Ishikawa (cell line): ENCODE results near the gene AHI1.

Experiments used
- CEBPB ChIP-seq: IDR thresholded peaks from 2 replicates; pipeline ENCODE4 v1.6.1; 2012
- CREB1 ChIP-seq: IDR thresholded peaks from 2 replicates; pipeline ENCODE4 v1.6.1; 2012; ENCODE audit warnings: low read depth
- EGR1 ChIP-seq: IDR thresholded peaks from 2 replicates; pipeline ENCODE4 v1.6.1; 2012
- EP300 ChIP-seq: IDR thresholded peaks from 2 replicates; pipeline ENCODE4 v1.6.1; 2012; ENCODE audit warnings: borderline replicate concordance
- FOXM1 ChIP-seq: IDR thresholded peaks from 2 replicates; pipeline ENCODE4 v1.6.1; 2012; ENCODE audit warnings: low read depth, borderline replicate concordance
- NFIC ChIP-seq: IDR thresholded peaks from 2 replicates; pipeline ENCODE4 v1.6.1; 2012
- RAD21 ChIP-seq: IDR thresholded peaks from 2 replicates; pipeline ENCODE4 v1.6.1; 2012; ENCODE audit warnings: low read depth
- TAF1 ChIP-seq: IDR thresholded peaks from 2 replicates; pipeline ENCODE4 v1.6.1; 2012; ENCODE audit warnings: low read depth, mild to moderate bottlenecking
- TCF12 ChIP-seq: IDR thresholded peaks from 2 replicates; pipeline ENCODE4 v1.6.1; 2012; ENCODE audit warnings: low read depth
- TEAD4 ChIP-seq: IDR thresholded peaks from 2 replicates; pipeline ENCODE4 v1.6.1; 2012
- USF1 ChIP-seq: IDR thresholded peaks from 2 replicates; pipeline ENCODE4 v1.6.1; 2012
- YY1 ChIP-seq: IDR thresholded peaks from 2 replicates; pipeline ENCODE4 v1.6.1; 2012; ENCODE audit warnings: low read depth
- ZBTB7A ChIP-seq: IDR thresholded peaks from 2 replicates; pipeline ENCODE4 v1.6.1; 2012; ENCODE audit warnings: low read depth
- TF ChIP-seq, protein P1 (sequence below): IDR thresholded peaks from 2 replicates; pipeline ENCODE4 v1.6.1; 2012; ENCODE audit warnings: low read depth, mild to moderate bottlenecking
- TF ChIP-seq, protein P2 (sequence below): IDR thresholded peaks from 2 replicates; pipeline ENCODE4 v1.6.1; 2012

Gene AHI1

GRCh38 chr6:135254471-135254870 is 243.1 kb downstream of the AHI1 start:
- no peak for TF ChIP-seq CREB1
- no peak for TF ChIP-seq TCF12
- TF ChIP-seq CEBPB, result no peak
- TF ChIP-seq EP300, result no peak
- TF ChIP-seq FOXM1, result no peak
- TF ChIP-seq NFIC, result no peak
- TF ChIP-seq TEAD4, result no peak
- TF ChIP-seq ZBTB7A, result no peak

GRCh38 chr6:135251498-135252441 is 245.8 kb downstream of the AHI1 start:
- TF ChIP-seq, protein P1, sequence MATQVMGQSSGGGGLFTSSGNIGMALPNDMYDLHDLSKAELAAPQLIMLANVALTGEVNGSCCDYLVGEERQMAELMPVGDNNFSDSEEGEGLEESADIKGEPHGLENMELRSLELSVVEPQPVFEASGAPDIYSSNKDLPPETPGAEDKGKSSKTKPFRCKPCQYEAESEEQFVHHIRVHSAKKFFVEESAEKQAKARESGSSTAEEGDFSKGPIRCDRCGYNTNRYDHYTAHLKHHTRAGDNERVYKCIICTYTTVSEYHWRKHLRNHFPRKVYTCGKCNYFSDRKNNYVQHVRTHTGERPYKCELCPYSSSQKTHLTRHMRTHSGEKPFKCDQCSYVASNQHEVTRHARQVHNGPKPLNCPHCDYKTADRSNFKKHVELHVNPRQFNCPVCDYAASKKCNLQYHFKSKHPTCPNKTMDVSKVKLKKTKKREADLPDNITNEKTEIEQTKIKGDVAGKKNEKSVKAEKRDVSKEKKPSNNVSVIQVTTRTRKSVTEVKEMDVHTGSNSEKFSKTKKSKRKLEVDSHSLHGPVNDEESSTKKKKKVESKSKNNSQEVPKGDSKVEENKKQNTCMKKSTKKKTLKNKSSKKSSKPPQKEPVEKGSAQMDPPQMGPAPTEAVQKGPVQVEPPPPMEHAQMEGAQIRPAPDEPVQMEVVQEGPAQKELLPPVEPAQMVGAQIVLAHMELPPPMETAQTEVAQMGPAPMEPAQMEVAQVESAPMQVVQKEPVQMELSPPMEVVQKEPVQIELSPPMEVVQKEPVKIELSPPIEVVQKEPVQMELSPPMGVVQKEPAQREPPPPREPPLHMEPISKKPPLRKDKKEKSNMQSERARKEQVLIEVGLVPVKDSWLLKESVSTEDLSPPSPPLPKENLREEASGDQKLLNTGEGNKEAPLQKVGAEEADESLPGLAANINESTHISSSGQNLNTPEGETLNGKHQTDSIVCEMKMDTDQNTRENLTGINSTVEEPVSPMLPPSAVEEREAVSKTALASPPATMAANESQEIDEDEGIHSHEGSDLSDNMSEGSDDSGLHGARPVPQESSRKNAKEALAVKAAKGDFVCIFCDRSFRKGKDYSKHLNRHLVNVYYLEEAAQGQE, result no peak
- TF ChIP-seq TCF12 (no peak), YY1 (no peak), ZBTB7A (no peak), RAD21 (no peak), TEAD4 (no peak), TAF1 (no peak), NFIC (no peak), FOXM1 (no peak), USF1 (no peak), EP300 (no peak), CREB1 (no peak), CEBPB (no peak), EGR1 (no peak)
- TF ChIP-seq, protein P2, sequence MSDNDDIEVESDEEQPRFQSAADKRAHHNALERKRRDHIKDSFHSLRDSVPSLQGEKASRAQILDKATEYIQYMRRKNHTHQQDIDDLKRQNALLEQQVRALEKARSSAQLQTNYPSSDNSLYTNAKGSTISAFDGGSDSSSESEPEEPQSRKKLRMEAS, result no peak

DNA sequence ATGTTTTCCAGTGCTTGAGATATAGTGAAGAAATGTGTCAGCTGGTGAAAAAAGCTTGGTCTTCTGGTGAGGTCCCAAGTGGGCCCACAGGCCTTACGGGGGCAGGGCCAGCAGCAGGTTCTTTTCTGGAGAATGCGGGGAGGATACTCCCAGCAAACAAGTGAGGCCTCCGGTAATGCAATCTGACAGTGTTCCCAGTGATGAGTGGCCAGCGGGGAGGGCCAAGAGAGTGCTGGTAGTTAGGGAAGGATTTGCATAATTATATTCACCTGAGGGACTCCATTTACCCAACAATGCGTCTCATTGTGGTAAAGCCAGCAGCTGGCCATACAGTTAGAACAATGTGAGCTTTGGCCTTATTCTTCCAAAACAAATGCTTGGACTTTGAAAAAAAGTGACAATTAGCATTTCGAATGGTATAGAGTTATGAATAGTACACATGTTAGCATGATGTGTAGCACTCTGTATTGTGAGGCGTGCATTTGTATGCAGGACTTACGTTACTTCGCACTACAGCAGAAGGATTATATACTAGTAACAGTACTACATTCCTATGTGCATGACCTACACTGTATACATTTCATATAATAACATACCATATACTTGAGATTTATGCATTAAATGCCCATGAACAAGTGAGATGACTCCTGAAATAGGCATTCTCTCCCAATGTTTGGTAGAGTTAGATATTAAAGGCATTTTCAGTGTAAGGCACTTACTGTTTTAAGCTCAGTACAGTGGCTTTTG is 246.6 kb downstream of the AHI1 start:
- no peak for TF ChIP-seq USF1
- TF ChIP-seq TCF12, result no peak
- TF ChIP-seq TAF1, result no peak
- TF ChIP-seq, protein P2, result no peak
- no peak for TF ChIP-seq ZBTB7A
- no peak for TF ChIP-seq FOXM1
- TF ChIP-seq TEAD4, result no peak
- no peak for TF ChIP-seq NFIC
- TF ChIP-seq YY1, result no peak
- TF ChIP-seq CREB1, result no peak
- TF ChIP-seq, protein P1, result no peak
- no peak for TF ChIP-seq CEBPB
- TF ChIP-seq RAD21, result no peak
- no peak for TF ChIP-seq EP300
- TF ChIP-seq EGR1, result no peak

DNA sequence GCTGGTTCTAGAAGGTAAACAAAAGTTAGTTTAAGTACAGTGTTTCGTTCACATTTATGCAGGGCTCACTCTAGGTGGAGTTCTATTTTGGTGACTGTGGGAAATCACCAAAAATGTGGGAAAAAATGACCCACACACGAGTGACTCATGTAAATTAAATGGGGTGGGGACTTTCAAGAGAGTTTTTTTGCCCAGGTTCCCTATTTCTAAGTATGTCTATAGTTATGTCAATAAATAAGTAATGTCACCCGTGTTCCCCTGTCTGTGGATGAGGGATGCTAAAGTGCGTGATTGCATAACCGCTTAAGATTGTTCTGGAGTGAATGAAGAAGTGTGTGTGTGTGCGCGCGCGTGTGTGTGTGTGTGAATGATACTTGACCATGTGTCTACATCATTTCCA is 247.3 kb downstream of the AHI1 start:
- TF ChIP-seq, protein P2, result no peak
- TF ChIP-seq TAF1, result no peak
- no peak for TF ChIP-seq EGR1
- TF ChIP-seq TEAD4, result no peak
- no peak for TF ChIP-seq CEBPB
- no peak for TF ChIP-seq NFIC
- TF ChIP-seq CREB1, result no peak
- no peak for TF ChIP-seq RAD21
- no peak for TF ChIP-seq FOXM1
- no peak for TF ChIP-seq TCF12
- TF ChIP-seq, protein P1, result no peak
- TF ChIP-seq EP300, result no peak
- TF ChIP-seq USF1, result no peak
- no peak for TF ChIP-seq ZBTB7A
- TF ChIP-seq YY1, result no peak
